A673 (cell line): ENCODE measurements around the gene MYO1F.

Experiments used
- EZH2 ChIP-seq: fragments of 200-600 bp; sonication (generic); IDR thresholded peaks from 2 replicates; pipeline ENCODE4 v1.6.1; 2017; ENCODE audit warnings: borderline replicate concordance, low read depth, mild to moderate bottlenecking, mixed read lengths, antibody characterized with exemption, low read length; ENCODE audit not compliant: poor library complexity, severe bottlenecking
- TF ChIP-seq, protein P1 (sequence below): fragments of 300-800, 200-600 bp; sonication (generic); conservative IDR thresholded peaks from 2 replicates; pipeline ENCODE4 v1.5.1; 2017; ENCODE audit warnings: low read depth, mild to moderate bottlenecking, antibody characterized with exemption, low read length, moderate library complexity, mixed read lengths

- no peak for TF ChIP-seq EZH2
- TF ChIP-seq, protein P1, sequence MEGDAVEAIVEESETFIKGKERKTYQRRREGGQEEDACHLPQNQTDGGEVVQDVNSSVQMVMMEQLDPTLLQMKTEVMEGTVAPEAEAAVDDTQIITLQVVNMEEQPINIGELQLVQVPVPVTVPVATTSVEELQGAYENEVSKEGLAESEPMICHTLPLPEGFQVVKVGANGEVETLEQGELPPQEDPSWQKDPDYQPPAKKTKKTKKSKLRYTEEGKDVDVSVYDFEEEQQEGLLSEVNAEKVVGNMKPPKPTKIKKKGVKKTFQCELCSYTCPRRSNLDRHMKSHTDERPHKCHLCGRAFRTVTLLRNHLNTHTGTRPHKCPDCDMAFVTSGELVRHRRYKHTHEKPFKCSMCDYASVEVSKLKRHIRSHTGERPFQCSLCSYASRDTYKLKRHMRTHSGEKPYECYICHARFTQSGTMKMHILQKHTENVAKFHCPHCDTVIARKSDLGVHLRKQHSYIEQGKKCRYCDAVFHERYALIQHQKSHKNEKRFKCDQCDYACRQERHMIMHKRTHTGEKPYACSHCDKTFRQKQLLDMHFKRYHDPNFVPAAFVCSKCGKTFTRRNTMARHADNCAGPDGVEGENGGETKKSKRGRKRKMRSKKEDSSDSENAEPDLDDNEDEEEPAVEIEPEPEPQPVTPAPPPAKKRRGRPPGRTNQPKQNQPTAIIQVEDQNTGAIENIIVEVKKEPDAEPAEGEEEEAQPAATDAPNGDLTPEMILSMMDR = no peak
These were observed 40.1 kb downstream of the MYO1F start for GRCh38 chr19:8537099-8537498.
